Progenitor cell of endocrine pancreas (in vitro differentiated cells): ENCODE data around the gene AOPEP. TPM values are rescaled to one million over a fixed set of nuclear protein-coding genes. Genes with fewer than 3 reads are reported as not detected.

Experiments used
- DNase-seq: peaks from one replicate; pipeline ENCODE4 v3.0.0; 2021; ENCODE audit warnings: low spot score; ENCODE audit not compliant: unreplicated experiment
- H3K27ac Mint-ChIP-seq: 2 replicates; pipeline ENCODE4 v1.8.0; 2021; ENCODE audit warnings: mild to moderate bottlenecking, moderate library complexity, mixed read lengths
- H3K27me3 Mint-ChIP-seq: 2 replicates; pipeline ENCODE4 v1.8.0; 2021; ENCODE audit warnings: mixed read lengths
- H3K36me3 Mint-ChIP-seq: 2 replicates; pipeline ENCODE4 v1.8.0; 2022; ENCODE audit warnings: mixed read lengths; ENCODE audit not compliant: insufficient read depth
- H3K4me1 Mint-ChIP-seq: 2 replicates; pipeline ENCODE4 v1.8.0; 2021; ENCODE audit warnings: low read depth, mixed read lengths
- H3K4me3 Mint-ChIP-seq: 2 replicates; pipeline ENCODE4 v1.8.0; 2021; ENCODE audit warnings: low read depth, mild to moderate bottlenecking, moderate library complexity, mixed read lengths
- H3K9me3 Mint-ChIP-seq: 2 replicates; pipeline ENCODE4 v1.8.0; 2021; ENCODE audit warnings: low read depth, mixed read lengths
- CTCF ChIP-seq: fragments of 200-600 bp; sonication (generic); IDR thresholded peaks from one replicate; pipeline ENCODE4 v1.5.0; 2021; ENCODE audit warnings: antibody characterized with exemption, mild to moderate bottlenecking; ENCODE audit not compliant: unreplicated experiment
- total RNA-seq: library from RNA; stranded (reverse); gene quantifications from 2 replicates; pipeline ENCODE4 v1.2.1, GENCODE V29; 2021

The AOPEP gene
- total RNA-seq, 1 donor from 2014 or later: 58.2 TPM

- H3K27ac Mint-ChIP-seq: no peak overlapping the region
- H3K27me3 Mint-ChIP-seq: no peaks in the 10 kb centered on the region
- DNase-seq: no peak
- H3K9me3 Mint-ChIP-seq: no peaks in the 10 kb centered on the region
- H3K4me1 Mint-ChIP-seq: peaks cover 32% of the 10 kb centered on the region
- H3K4me3 Mint-ChIP-seq: no peak overlapping the region
- H3K36me3 Mint-ChIP-seq: peaks cover 7% of the 10 kb centered on the region
- no peak for TF ChIP-seq CTCF
Measured at GRCh38 chr9:95075700-95076099, 349.2 kb downstream of the AOPEP start.

- TF ChIP-seq CTCF: no peak
- Mint-ChIP-seq H3K36me3 (peaks cover 8% of the 10 kb centered on the region), H3K27ac (no peak overlapping the region), H3K4me1 (peaks cover 32% of the 10 kb centered on the region), H3K9me3 (no peaks in the 10 kb centered on the region), H3K27me3 (no peaks in the 10 kb centered on the region), H3K4me3 (no peak overlapping the region)
- no peak for DNase-seq
Measured at GRCh38 chr9:95076696-95077052, 350.2 kb downstream of the AOPEP start.

DNA sequence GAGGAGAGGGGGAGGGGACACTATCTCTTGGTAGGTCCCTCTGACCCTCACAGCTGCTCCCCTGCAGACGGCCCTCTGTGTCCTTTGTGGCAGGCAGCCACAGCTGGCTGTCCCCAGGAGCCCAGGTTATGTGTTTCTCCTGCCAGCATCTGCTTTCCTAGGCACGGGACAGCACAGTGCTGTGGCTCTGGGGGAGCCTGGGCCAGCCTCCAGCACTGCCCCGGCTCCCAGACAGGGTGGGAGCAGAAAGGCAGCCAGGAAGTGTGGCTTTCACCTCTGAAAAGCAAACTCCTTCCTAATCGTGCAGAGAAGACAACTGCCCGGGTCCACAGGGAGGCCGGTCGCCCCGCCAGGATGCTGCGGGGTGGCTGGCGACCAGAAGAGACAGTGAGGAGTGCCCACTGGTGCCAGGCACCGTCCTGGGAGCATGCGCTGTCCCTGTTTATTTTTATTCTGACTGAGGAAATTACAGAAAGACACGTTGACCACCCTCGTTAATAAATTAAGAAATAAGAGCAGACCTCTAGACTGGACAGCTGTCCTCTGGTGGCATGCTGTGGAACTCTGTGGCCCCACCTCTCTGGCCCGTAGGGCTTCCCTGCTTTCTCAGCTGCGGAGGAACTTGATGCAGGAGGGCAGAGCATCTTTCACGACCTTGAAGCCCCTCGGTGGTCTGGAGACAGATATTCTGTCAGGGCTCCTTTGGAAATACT is 350.7 kb downstream of the AOPEP start:
- no peak for DNase-seq
- Mint-ChIP-seq H3K4me1 (peaks cover 32% of the 10 kb centered on the region), H3K27me3 (no peaks in the 10 kb centered on the region), H3K27ac (peak overlapping the region; percentile 87), H3K9me3 (no peaks in the 10 kb centered on the region), H3K36me3 (peaks cover 11% of the 10 kb centered on the region), H3K4me3 (no peak overlapping the region)
- no peak for TF ChIP-seq CTCF

- H3K27me3 Mint-ChIP-seq: no peaks in the 10 kb centered on the region
- H3K9me3 Mint-ChIP-seq: no peaks in the 10 kb centered on the region
- TF ChIP-seq CTCF: no peak
- H3K4me1 Mint-ChIP-seq: peaks cover 32% of the 10 kb centered on the region
- no peak for DNase-seq
- H3K27ac Mint-ChIP-seq: peak overlapping the region; percentile 87
- H3K36me3 Mint-ChIP-seq: peaks cover 14% of the 10 kb centered on the region
- H3K4me3 Mint-ChIP-seq: no peak overlapping the region
Measured at GRCh38 chr9:95077766-95078370, 351.4 kb downstream of the AOPEP start.

DNA sequence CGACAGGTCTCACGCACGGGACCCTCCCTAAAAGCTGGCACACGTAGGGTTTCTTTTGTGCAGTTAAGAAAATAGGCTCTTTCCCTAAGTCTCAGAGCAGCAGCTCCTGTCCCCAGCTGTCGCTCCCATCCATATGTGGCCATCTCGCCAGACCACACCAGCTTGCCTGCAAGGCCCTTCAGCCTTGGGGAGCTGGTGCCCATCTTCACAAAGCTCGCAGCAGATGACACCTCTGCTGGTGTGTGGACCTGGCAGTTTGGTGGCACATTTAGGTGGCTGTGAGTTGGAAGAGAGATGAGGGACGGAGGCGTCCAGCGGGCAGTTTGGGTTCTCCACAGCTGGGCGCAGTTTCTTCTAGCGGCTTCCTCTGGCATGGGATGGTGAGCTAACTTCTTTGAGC is 352.0 kb downstream of the AOPEP start:
- no peak for TF ChIP-seq CTCF
- Mint-ChIP-seq H3K27ac (peak overlapping the region; percentile 80), H3K27me3 (no peaks in the 10 kb centered on the region), H3K4me3 (no peak overlapping the region), H3K9me3 (no peaks in the 10 kb centered on the region), H3K36me3 (peaks cover 18% of the 10 kb centered on the region), H3K4me1 (peaks cover 32% of the 10 kb centered on the region)
- no peak for DNase-seq
